AG04449 (cell line): ENCODE results near the gene MMP28.
"Not testable (repeated sequence)": the region's sequence is repeated elsewhere in the genome, so short reads cannot be mapped to it uniquely, and the experiment has no call there.

ENCODE experiments used
- CTCF ChIA-PET: fragments of 350-600 bp; formaldehyde crosslinking; extraction: SDS; loops from one replicate; lab custom pipeline; 2021; ENCODE audit warnings: antibody characterized with exemption; lab: Yijun Ruan, JAX
- POLR2A ChIA-PET: fragments of 400-600, 350-600 bp; formaldehyde crosslinking; extraction: SDS; loops from one replicate; lab custom pipeline; 2020; ENCODE audit warnings: antibody characterized with exemption, inconsistent platforms; lab: Yijun Ruan, JAX
- DNase-seq: peaks from one replicate; pipeline ENCODE4 v3.0.0-alpha.2; 2010; ENCODE audit warnings: low read depth, low spot score
- H3K4me3 ChIP-seq: 2 replicates; pipeline ENCODE4 v1.5.1; 2011; ENCODE audit warnings: low read depth, mild to moderate bottlenecking, control low read depth, low read length
- CTCF ChIP-seq: IDR thresholded peaks from one replicate; pipeline ENCODE4 v1.5.1; 2011; ENCODE audit warnings: mild to moderate bottlenecking, moderate library complexity, low read length, control low read depth, inconsistent platforms; ENCODE audit not compliant: insufficient read depth; ENCODE audit errors: missing control alignments

MMP28 gene

GRCh38 chr17:35763767-35764122, 31.7 kb downstream of the MMP28 start:
- peak overlapping the region; percentile 43 for H3K4me3 ChIP-seq
- ChIA-PET CTCF (interaction anchor here (0.5 to 28.6 kb wide), 40 partner anchors 8 to 1516 kb away, joined by 3 to 819 read pairs (median 4); partner anchors contain the start of genes GAS2L2, MMP28 and TAF15), POLR2A (interaction anchor here (1.0 kb wide), 1 partner anchor 45 kb away, joined by 12 read pairs; the partner anchor contains the start of gene TAF15)
- no peak for DNase-seq
- no peak for TF ChIP-seq CTCF

GRCh38 chr17:35761601-35762000, 33.8 kb downstream of the MMP28 start:
- CTCF ChIA-PET, result interaction anchor here (0.9 to 28.6 kb wide), 8 partner anchors 12 to 148 kb away, joined by 3 to 819 read pairs (median 6); partner anchors contain the start of genes MMP28 and TAF15
- POLR2A ChIA-PET, result no interaction called here
- no peak for TF ChIP-seq CTCF
- H3K4me3 ChIP-seq, result no peak overlapping the region
- no peak for DNase-seq

GRCh38 chr17:35760587-35760986, 34.9 kb downstream of the MMP28 start, which contains the start of gene C17orf50:
C17orf50 (plus strand) TSS chr17:35760887; CDS start chr17:35760942, 55 bp downstream.
- no peak within 1 kb of the TSS for H3K4me3 ChIP-seq
- ChIA-PET CTCF (interaction anchor here (1.0 to 28.6 kb wide), 9 partner anchors 8 to 147 kb away, joined by 3 to 819 read pairs (median 9); partner anchors contain the start of genes MMP28 and TAF15), POLR2A (no interaction called here)
- no peak for DNase-seq
- TF ChIP-seq CTCF, result no peak

GRCh38 chr17:35757243-35757642, 38.2 kb downstream of the MMP28 start:
- DNase-seq, result no peak
- no peak overlapping the region for H3K4me3 ChIP-seq
- no peak for TF ChIP-seq CTCF
- ChIA-PET CTCF (interaction anchor here (0.8 to 28.6 kb wide), 11 partner anchors 10 to 144 kb away, joined by 3 to 819 read pairs (median 4); partner anchors contain the start of gene TAF15), POLR2A (no interaction called here)

GRCh38 chr17:35752945-35753764, 42.3 kb downstream of the MMP28 start, which contains the start of gene GAS2L2:
GAS2L2 (minus strand) TSS chr17:35753239; CDS start chr17:35752850, 389 bp downstream.
- no peak for TF ChIP-seq CTCF
- no peak for DNase-seq
- POLR2A ChIA-PET, result interaction anchor here (0.7 kb wide), 1 partner anchor 56 kb away, joined by 3 read pairs; the partner anchor contains the start of gene TAF15
- CTCF ChIA-PET, result interaction anchor here (1.0 to 12.9 kb wide), 4 partner anchors 11 to 137 kb away, joined by 3 to 565 read pairs (median 10); no protein-coding TSS in a partner anchor
- no peak within 1 kb of the TSS for H3K4me3 ChIP-seq

GRCh38 chr17:35752471-35752870, 43.0 kb downstream of the MMP28 start:
- no peak for TF ChIP-seq CTCF
- DNase-seq, result no peak
- ChIA-PET CTCF (interaction anchor here (0.6 to 12.9 kb wide), 5 partner anchors 12 to 145 kb away, joined by 3 to 565 read pairs (median 6); no protein-coding TSS in a partner anchor), POLR2A (no interaction called here)
- H3K4me3 ChIP-seq, result no peak overlapping the region

- DNase-seq, POLR2A ChIA-PET, H3K4me3 ChIP-seq: not testable (repeated sequence)
- CTCF ChIA-PET, result interaction anchor here (0.7 to 12.9 kb wide), 9 partner anchors 9 to 197 kb away, joined by 3 to 565 read pairs (median 48); partner anchors contain the start of genes C17orf50 and TAF15
Observed at GRCh38 chr17:35751541-35751940, 43.9 kb downstream of the MMP28 start.
